Fibroblast of mammary gland (primary cell): Measurements from ENCODE around the gene NSMF.

Experiments used
- DNase-seq: peaks from one replicate; pipeline ENCODE4 v3.0.0-alpha.2; 2010; ENCODE audit warnings: low read depth
- H3K4me3 ChIP-seq: 2 replicates; pipeline ENCODE4 v1.5.1; 2011; ENCODE audit warnings: low read depth, mild to moderate bottlenecking, low read length, moderate library complexity; ENCODE audit not compliant: control insufficient read depth
- CTCF ChIP-seq: conservative IDR thresholded peaks from 2 replicates; pipeline ENCODE4 v1.5.1; 2011; ENCODE audit warnings: low read depth, low read length, inconsistent platforms; ENCODE audit not compliant: control insufficient read depth, insufficient read depth

The NSMF gene

GRCh38 chr9:137431416-137431931 is 27.7 kb downstream of the NSMF start:
- no peak overlapping the region for H3K4me3 ChIP-seq
- TF ChIP-seq CTCF = no peak
- no peak for DNase-seq

- no peak for DNase-seq
- TF ChIP-seq CTCF = no peak
- H3K4me3 ChIP-seq = no peak overlapping the region
Measured at GRCh38 chr9:137430723-137431415, 28.3 kb downstream of the NSMF start.

GRCh38 chr9:137429974-137430722 is 29.0 kb downstream of the NSMF start:
- DNase-seq = no peak
- no peak for TF ChIP-seq CTCF
- no peak overlapping the region for H3K4me3 ChIP-seq

GRCh38 chr9:137429546-137429890 is 29.6 kb downstream of the NSMF start:
- DNase-seq = no peak
- TF ChIP-seq CTCF = no peak

GRCh38 chr9:137428841-137429545 is 30.1 kb downstream of the NSMF start:
- DNase-seq = no peak
- H3K4me3 ChIP-seq = no peak overlapping the region
- TF ChIP-seq CTCF = no peak

More at GRCh38 chr9:137429546-137429890, 29.6 kb downstream of the NSMF start:
- no peak overlapping the region for H3K4me3 ChIP-seq

GRCh38 chr9:137428311-137428630 is 30.9 kb downstream of the NSMF start:
- no peak for TF ChIP-seq CTCF
- H3K4me3 ChIP-seq = no peak overlapping the region
- DNase-seq = no peak
